Smooth muscle cell of the pulmonary artery (primary cell): ENCODE measurements around the gene TNFSF11. TPM values are rescaled to one million over a fixed set of nuclear protein-coding genes. Genes with fewer than 3 reads are reported as not detected.

Source experiments
- total RNA-seq: library from RNA; depleted of rRNA; stranded (reverse); fragments of >200 nt; gene quantifications from 2 replicates; pipeline ENCODE4 v1.2.3, GENCODE V29; 2014

TNFSF11 gene, protein sequence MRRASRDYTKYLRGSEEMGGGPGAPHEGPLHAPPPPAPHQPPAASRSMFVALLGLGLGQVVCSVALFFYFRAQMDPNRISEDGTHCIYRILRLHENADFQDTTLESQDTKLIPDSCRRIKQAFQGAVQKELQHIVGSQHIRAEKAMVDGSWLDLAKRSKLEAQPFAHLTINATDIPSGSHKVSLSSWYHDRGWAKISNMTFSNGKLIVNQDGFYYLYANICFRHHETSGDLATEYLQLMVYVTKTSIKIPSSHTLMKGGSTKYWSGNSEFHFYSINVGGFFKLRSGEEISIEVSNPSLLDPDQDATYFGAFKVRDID
- total RNA-seq = 0.20 TPM in 1 of 2 replicates, not detected in the other

DNA sequence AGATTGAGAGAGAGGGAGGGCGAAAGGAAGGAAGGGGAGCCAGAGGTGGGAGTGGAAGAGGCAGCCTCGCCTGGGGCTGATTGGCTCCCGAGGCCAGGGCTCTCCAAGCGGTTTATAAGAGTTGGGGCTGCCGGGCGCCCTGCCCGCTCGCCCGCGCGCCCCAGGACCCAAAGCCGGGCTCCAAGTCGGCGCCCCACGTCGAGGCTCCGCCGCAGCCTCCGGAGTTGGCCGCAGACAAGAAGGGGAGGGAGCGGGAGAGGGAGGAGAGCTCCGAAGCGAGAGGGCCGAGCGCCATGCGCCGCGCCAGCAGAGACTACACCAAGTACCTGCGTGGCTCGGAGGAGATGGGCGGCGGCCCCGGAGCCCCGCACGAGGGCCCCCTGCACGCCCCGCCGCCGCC is at the start of gene TNFSF11:
TSS of gene TNFSF11 (plus strand) at position 142 of the 400 bp plus-strand sequence. CDS start at position 294, 152 bp downstream.

Other genes with a start within 250 kb of the TNFSF11 start
- gene FAM216B, start 207.4 kb downstream of the TNFSF11 start, total RNA-seq = not detected in 2 replicates